ENCODE data around the gene DOK7.
"Not testable (repeated sequence)": the region's sequence is repeated elsewhere in the genome, so short reads cannot be mapped to it uniquely, and the experiment has no call there.

Gene DOK7

DNA sequence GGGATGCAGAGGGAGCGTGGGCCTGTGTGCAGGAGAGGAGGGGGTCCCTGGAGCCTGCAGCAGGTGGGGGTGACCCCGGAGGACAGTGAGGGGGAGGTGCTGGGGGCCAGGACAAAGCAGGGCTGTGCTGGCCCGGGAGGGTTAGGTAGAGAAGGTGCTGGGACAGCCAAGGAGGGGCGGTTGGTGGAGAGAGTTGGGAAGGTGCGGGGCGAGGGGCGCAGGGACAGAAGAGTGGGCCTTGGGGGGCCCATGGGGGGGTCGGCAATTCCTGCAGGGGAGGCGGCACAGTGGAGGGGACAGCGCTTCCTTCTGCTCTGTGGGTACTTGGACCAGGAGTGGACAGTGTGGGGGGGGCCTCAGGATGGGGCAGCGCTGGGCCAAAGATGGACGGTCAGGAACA is 36.6 kb downstream of the DOK7 start:
- DNase-seq (ENCODE audit: low spot score in 2 of 2), result no peak
- Mint-ChIP-seq H3K9me3 (no peaks in the 10 kb centered on the region), H3K27ac (ENCODE audit: low read depth) (no peak overlapping the region), H3K4me3 (no peak overlapping the region), H3K27me3 (no peaks in the 10 kb centered on the region), H3K4me1 (peaks cover 15% of the 10 kb centered on the region), H3K36me3 (ENCODE audit: insufficient read depth) (peaks cover 9% of the 10 kb centered on the region)
- ATAC-seq (replicated peaks; ENCODE audit: extremely low read depth, poor library complexity, severe bottlenecking), result no peak

DNA sequence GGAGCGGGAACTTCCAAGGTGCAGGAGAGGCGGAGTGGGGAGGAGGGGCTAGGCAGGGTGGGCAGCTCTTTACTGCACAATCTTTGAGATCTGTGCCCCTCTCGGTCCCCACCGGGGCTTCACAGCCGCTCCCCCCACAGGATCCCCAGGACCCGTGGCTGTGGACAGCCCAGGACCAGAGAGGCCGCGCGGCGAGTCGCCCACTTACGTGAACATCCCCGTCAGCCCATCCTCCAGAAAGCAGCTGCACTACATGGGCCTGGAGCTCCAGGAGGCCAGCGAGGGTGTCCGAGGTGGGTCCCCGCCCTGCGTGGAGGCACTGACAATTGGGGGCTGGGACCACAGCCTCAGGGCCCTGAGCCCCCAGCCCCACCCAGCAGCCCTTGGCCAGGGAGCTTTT is 37.0 kb downstream of the DOK7 start:
- no peaks in the 10 kb centered on the region for H3K9me3 Mint-ChIP-seq
- no peak for DNase-seq (ENCODE audit: low spot score in 2 of 2)
- peak overlapping the region; percentile 46 for H3K27ac Mint-ChIP-seq (ENCODE audit: low read depth)
- peaks cover 9% of the 10 kb centered on the region for H3K36me3 Mint-ChIP-seq (ENCODE audit: insufficient read depth)
- H3K4me1 Mint-ChIP-seq, result peaks cover 15% of the 10 kb centered on the region
- no peak for ATAC-seq (replicated peaks; ENCODE audit: extremely low read depth, poor library complexity, severe bottlenecking)
- no peaks in the 10 kb centered on the region for H3K27me3 Mint-ChIP-seq
- no peak overlapping the region for H3K4me3 Mint-ChIP-seq

DNA sequence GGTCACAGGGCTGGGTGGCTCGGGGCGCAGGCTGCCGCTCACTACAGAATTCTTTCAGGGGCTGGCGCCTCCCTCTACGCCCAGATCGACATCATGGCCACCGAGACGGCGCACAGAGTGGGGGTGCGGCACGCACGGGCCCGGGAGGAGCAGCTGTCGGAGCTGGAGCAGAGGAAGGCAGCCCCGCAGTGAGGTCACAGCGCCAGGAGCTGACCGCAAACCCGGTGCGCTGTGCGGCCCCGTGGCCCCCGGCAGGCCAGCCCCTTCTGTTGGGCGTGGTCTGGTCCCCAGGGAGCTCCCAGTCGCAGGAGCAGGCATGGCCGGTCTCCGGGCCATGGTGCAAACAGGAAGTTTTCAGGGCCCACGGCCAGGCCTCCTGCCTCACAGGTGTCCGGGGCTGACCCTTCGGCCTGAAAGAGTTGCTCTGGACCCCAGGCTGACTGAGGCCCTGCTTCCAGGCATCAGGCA is 37.6 kb downstream of the DOK7 start:
- Mint-ChIP-seq H3K9me3 (no peaks in the 10 kb centered on the region), H3K27ac (ENCODE audit: low read depth) (peak overlapping the region; percentile 46), H3K27me3 (no peaks in the 10 kb centered on the region), H3K4me3 (no peak overlapping the region), H3K4me1 (peaks cover 15% of the 10 kb centered on the region), H3K36me3 (ENCODE audit: insufficient read depth) (peaks cover 13% of the 10 kb centered on the region)
- DNase-seq (ENCODE audit: low spot score in 2 of 2) (no peak), ATAC-seq (replicated peaks; ENCODE audit: extremely low read depth, poor library complexity, severe bottlenecking) (no peak)

DNA sequence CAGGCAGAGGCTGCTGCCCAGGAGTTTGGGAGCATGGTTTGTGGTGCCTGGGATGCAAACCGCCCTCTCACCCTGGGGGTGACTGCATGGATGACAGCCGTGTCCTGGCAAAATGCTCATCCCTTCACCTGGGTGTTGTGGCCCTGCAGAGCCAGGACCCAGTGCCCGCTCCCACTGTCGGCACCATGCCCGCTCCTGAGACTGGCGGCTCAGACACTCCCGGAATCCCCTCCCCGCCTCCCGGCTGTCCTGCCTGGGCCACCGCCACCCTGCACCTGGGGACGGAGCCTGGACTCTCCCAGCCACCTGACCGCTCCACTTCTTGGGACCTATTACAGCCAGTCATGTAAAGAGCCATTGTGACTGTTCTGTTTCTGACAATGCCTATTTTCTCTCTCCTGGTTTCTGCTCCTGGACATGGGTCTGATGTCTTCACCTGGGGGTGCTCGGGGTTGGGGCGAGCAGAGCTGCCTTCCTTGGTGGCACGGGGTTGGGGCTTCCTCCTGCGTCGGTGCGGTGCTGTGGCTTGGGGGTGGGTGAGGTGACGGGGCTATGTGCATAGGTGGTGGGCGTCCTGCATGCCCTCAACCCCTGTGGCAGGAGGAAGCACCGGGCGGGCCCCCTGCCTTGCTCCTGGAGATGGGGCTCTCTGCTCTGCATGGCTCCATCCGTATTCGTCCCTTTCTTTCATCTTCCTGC is 38.2 kb downstream of the DOK7 start:
- DNase-seq (ENCODE audit: low spot score in 2 of 2), result no peak
- H3K27ac Mint-ChIP-seq (ENCODE audit: low read depth), result no peak overlapping the region
- peaks cover 15% of the 10 kb centered on the region for H3K4me1 Mint-ChIP-seq
- no peaks in the 10 kb centered on the region for H3K27me3 Mint-ChIP-seq
- H3K36me3 Mint-ChIP-seq (ENCODE audit: insufficient read depth), result peaks cover 18% of the 10 kb centered on the region
- no peaks in the 10 kb centered on the region for H3K9me3 Mint-ChIP-seq
- H3K4me3 Mint-ChIP-seq, result no peak overlapping the region
- ATAC-seq (replicated peaks; ENCODE audit: extremely low read depth, poor library complexity, severe bottlenecking), result no peak

DNA sequence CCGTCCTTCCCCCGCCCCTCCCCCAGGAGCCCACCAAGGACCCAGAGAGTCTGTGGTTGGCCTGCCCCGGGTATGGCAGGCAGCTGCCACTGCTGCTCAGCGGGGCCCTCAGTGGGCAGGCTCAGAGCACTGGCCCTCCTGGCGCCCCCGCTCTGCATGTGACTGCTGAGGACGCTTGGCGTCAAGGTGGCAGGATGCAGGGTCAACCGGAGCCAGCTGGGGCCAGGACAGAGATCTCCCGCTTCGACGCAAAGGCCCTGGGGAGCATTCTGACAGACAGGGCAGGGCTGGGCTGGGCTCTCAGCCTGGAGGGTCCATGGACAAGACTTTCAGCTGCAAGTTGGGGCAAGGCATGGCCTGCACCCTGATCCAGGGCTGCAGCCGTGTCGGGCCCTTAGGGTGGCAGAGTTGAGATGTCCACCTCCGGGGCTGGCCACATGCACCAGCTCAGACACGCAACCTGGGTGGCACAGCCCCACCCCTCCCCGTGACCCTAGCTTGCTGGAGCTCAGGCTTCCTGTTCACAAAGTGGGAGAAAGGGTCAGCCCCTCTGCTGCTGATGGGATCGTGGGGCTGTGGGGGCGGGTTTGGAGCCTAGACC is 38.8 kb downstream of the DOK7 start:
- no peak for DNase-seq (ENCODE audit: low spot score in 2 of 2)
- no peak overlapping the region for H3K27ac Mint-ChIP-seq (ENCODE audit: low read depth)
- H3K27me3 Mint-ChIP-seq, result no peaks in the 10 kb centered on the region
- H3K9me3 Mint-ChIP-seq, result no peaks in the 10 kb centered on the region
- peaks cover 23% of the 10 kb centered on the region for H3K36me3 Mint-ChIP-seq (ENCODE audit: insufficient read depth)
- peaks cover 12% of the 10 kb centered on the region for H3K4me1 Mint-ChIP-seq
- no peak overlapping the region for H3K4me3 Mint-ChIP-seq
- ATAC-seq (replicated peaks; ENCODE audit: extremely low read depth, poor library complexity, severe bottlenecking), result no peak

DNA sequence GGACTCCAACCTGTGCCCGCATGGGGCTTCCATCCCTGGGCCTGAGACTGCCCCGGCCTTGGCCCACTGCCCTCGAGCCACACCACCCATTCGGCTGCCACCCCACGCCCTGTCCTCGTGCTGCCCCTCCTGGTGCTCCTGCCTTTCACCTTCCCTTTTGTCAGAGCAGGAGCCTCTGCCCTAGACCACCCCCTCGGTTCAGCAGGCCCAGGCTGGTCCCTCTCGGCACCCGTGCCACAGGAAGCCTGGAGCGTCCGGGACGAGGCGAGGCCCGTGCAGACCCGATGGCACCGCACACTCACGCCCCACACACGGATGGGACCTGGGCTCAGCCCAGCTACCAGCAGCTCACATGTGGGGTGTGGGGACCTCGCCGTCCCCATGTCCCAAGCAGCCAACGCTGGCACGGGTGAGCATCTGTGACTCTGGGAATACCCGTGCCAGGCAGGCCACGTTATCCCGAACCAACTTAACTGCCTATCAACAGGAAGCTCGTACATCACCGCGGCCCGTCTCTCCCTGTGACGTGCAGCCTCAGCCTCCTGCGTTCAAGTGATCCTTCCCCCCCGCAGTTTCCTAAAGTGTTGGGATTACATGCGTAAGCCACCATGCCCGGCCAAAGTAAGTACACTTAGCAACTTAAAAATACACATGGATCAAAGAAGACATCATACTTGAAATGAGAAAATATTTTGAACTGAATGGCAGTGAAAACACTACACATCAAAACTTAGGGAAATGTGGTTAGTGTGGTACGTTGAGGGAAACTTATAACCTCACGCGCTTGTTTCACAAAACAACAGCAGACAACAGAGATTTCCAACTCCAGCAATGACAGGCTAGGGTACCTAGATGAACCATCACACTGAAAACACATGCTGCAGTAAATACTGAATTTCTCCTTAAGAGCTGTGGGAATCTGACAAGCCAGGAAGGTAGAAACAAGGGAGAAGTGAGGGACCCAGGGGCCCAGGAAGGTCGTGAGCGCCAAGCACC is 40.1 kb downstream of the DOK7 start:
- peaks cover 10% of the 10 kb centered on the region for H3K4me1 Mint-ChIP-seq
- no peak overlapping the region for H3K27ac Mint-ChIP-seq (ENCODE audit: low read depth)
- no peak for DNase-seq (ENCODE audit: low spot score in 2 of 2)
- ATAC-seq (replicated peaks; ENCODE audit: extremely low read depth, poor library complexity, severe bottlenecking), result no peak
- H3K36me3 Mint-ChIP-seq (ENCODE audit: insufficient read depth), result peaks cover 30% of the 10 kb centered on the region
- no peaks in the 10 kb centered on the region for H3K27me3 Mint-ChIP-seq
- H3K4me3 Mint-ChIP-seq, result no peak overlapping the region
- H3K9me3 Mint-ChIP-seq, result no peaks in the 10 kb centered on the region

DNA sequence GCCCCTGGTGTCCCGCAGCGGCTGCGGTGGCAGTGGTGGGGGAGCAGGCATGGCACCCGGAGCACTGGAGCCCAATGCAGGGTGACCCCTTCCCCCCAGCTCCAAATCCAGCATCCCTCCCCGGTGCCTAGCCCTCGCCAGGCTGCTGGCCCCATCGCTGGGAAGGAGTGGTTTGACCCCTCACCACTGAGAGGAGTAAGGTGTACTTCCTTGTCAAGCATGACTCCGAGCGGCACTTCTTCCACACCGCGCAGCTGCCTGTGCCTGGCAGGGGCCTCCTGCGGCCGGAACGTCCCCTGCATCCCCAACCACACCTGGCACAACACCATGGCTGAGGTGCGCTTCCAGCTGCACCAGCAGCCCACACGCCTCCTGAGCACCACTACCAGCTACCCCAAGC is 42.1 kb downstream of the DOK7 start:
- Mint-ChIP-seq H3K27ac (ENCODE audit: low read depth) (no peak overlapping the region), H3K36me3 (ENCODE audit: insufficient read depth) (peaks cover 33% of the 10 kb centered on the region), H3K4me3 (no peak overlapping the region), H3K27me3 (no peaks in the 10 kb centered on the region), H3K9me3 (no peaks in the 10 kb centered on the region), H3K4me1 (peaks cover 16% of the 10 kb centered on the region)
- DNase-seq (ENCODE audit: low spot score in 2 of 2), result no peak
- no peak for ATAC-seq (replicated peaks; ENCODE audit: extremely low read depth, poor library complexity, severe bottlenecking)

DNA sequence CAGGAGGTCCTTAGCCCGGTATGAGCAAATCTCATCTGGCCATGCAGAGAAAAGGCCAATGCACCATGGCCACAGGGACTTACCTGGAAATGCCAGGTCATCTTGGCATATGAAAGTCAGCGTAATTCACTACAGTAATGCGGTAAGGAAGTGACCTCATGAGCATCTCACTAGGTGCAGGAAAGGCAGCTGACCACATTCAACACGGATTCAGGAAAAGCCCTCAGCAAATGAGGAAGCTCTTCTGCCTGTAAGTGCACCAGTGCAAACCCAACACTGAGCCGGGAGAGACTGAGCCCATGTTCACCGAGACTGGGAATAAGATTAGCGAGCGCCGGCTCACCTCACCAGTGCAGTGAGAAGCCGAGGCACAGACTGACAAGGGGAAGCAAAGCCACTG is 45.4 kb downstream of the DOK7 start:
- Mint-ChIP-seq H3K27me3 (no peaks in the 10 kb centered on the region), H3K4me1 (peaks cover 11% of the 10 kb centered on the region), H3K4me3 (no peak overlapping the region), H3K36me3 (ENCODE audit: insufficient read depth) (peaks cover 47% of the 10 kb centered on the region), H3K27ac (ENCODE audit: low read depth) (no peak overlapping the region), H3K9me3 (no peaks in the 10 kb centered on the region)
- DNase-seq (ENCODE audit: low spot score in 2 of 2) (no peak), ATAC-seq (replicated peaks; ENCODE audit: extremely low read depth, poor library complexity, severe bottlenecking) (no peak)

DNA sequence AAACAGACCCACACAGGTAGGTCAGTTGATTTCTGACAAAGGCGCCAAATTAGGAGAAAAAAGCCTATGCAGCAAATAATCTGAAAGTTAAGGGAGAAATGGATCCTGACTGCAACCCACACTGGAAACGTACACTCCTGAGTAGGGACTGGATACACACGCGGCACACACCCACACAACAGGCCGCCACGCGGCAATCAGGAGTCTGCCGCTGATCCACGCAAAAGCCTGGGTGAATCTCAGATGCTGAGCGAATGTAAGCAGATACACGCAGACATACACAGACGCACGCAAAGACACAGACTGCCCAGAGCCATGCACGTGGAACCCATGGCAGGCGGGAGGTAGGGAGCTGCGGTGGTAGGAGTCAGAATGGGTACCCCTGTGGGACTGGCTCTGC is 47.4 kb downstream of the DOK7 start:
- Mint-ChIP-seq H3K27ac (ENCODE audit: low read depth) (no peak overlapping the region), H3K9me3 (no peaks in the 10 kb centered on the region), H3K27me3 (no peaks in the 10 kb centered on the region), H3K36me3 (ENCODE audit: insufficient read depth) (peaks cover 47% of the 10 kb centered on the region), H3K4me3 (no peak overlapping the region), H3K4me1 (peaks cover 7% of the 10 kb centered on the region)
- DNase-seq (ENCODE audit: low spot score in 2 of 2) (no peak), ATAC-seq (replicated peaks; ENCODE audit: extremely low read depth, poor library complexity, severe bottlenecking) (no peak)

DNA sequence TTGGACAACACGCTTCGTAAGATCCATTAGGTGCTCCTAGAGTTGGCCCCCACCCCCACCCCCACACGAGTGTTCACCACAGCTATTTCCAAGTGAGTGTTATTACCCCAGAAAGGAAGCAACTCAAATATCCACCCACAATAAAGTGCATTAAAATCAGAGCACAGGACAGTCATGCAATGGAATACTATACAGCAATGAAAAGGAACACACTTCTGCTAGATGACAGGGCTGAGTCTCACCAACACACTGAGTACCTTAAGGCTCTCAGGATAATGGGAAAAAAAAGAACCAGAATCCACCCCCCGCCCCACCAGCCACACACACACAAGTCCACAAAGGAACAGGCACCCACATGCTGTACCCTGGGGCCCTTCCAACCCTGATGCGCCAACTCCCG is 48.1 kb downstream of the DOK7 start:
- Mint-ChIP-seq H3K27ac (ENCODE audit: low read depth) (no peak overlapping the region), H3K4me3 (no peak overlapping the region), H3K27me3 (no peaks in the 10 kb centered on the region), H3K36me3 (ENCODE audit: insufficient read depth) (peaks cover 47% of the 10 kb centered on the region), H3K4me1 (peaks cover 7% of the 10 kb centered on the region), H3K9me3 (no peaks in the 10 kb centered on the region)
- ATAC-seq (replicated peaks; ENCODE audit: extremely low read depth, poor library complexity, severe bottlenecking), result no peak
- DNase-seq (ENCODE audit: low spot score in 2 of 2), result no peak

DNA sequence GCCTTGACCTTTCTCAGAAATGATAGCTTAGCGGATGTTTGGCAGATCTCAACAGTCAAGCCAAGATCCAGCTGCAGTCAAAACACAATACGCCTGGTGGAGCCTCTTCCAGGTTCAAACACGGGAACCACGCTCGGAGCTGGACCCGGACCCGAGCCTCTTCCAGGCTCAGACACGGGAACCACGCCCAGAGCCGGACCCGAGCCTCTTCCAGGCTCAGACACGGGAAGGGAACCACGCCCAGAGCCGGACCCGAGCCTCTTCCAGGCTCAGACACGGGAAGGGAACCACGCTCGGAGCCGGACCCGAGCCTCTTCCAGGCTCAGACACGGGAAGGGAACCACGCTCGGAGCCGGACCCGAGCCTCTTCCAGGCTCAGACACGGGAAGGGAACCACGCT is 48.5 kb downstream of the DOK7 start:
- peaks cover 47% of the 10 kb centered on the region for H3K36me3 Mint-ChIP-seq (ENCODE audit: insufficient read depth)
- H3K4me3 Mint-ChIP-seq; H3K4me1 Mint-ChIP-seq; H3K27me3 Mint-ChIP-seq; H3K9me3 Mint-ChIP-seq; H3K27ac Mint-ChIP-seq (ENCODE audit: low read depth); ATAC-seq (replicated peaks; ENCODE audit: extremely low read depth, poor library complexity, severe bottlenecking); DNase-seq (ENCODE audit: low spot score in 2 of 2): not testable (repeated sequence)

DNA sequence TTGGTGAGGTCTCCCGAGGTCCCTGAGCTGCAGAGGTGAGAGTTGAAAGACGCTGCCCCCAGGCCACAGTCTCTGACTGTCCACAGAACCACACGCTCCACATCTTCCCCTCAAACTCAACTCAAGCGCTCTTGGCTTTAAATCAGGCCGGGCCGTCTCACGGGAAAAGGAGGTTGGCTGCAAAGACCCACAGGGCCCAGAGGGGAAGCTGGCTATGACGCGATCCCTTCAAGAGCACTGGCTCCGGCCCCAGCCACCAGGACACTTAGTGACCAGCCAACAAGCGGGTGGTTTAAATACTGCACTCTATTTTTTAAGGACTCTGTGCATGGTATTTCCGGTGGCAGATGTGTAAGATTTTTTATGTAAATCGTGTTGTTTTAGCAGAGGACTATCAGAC is 49.2 kb downstream of the DOK7 start:
- Mint-ChIP-seq H3K36me3 (ENCODE audit: insufficient read depth) (peaks cover 43% of the 10 kb centered on the region), H3K4me1 (peaks cover 7% of the 10 kb centered on the region), H3K27me3 (no peaks in the 10 kb centered on the region), H3K9me3 (no peaks in the 10 kb centered on the region), H3K4me3 (no peak overlapping the region), H3K27ac (ENCODE audit: low read depth) (no peak overlapping the region)
- DNase-seq (ENCODE audit: low spot score in 2 of 2) (no peak), ATAC-seq (replicated peaks; ENCODE audit: extremely low read depth, poor library complexity, severe bottlenecking) (no peak)

Data from central memory CD8-positive, alpha-beta T cell (primary cell).